Activated CD4-positive, alpha-beta T cell treated with anti-CD3 and anti-CD28 coated beads for 48 hours (primary cell): ENCODE data around the gene PRCP.
"Not testable (repeated sequence)": the region's sequence is repeated elsewhere in the genome, so short reads cannot be mapped to it uniquely, and the experiment has no call there.

Experiments used
- DNase-seq: peaks from one replicate; pipeline ENCODE4 v3.0.0-alpha.2; 2020

Gene PRCP

GRCh38 chr11:82900277-82901164 lies at the start of gene PRCP:
TSS of gene PRCP (minus strand) at chr11:82900430. CDS start at chr11:82900402, 28 bp downstream.
- DNase-seq = peak; percentile 96

GRCh38 chr11:82949352-82949751 lies 49.1 kb upstream of the PRCP start:
- DNase-seq = no peak

GRCh38 chr11:82945682-82946081 lies 45.5 kb upstream of the PRCP start:
- DNase-seq = no peak

GRCh38 chr11:82945041-82945440 lies 44.8 kb upstream of the PRCP start:
- DNase-seq = not testable (repeated sequence)

- DNase-seq = no peak
These were observed 44.0 kb upstream of the PRCP start for GRCh38 chr11:82944198-82944597.

- not testable (repeated sequence) for DNase-seq
These were observed 43.2 kb upstream of the PRCP start for GRCh38 chr11:82943430-82943829.

- DNase-seq = no peak
These were observed 42.1 kb upstream of the PRCP start for GRCh38 chr11:82942376-82942775.

GRCh38 chr11:82939456-82939855 lies 39.2 kb upstream of the PRCP start:
- no peak for DNase-seq

GRCh38 chr11:82937554-82937953 lies 37.3 kb upstream of the PRCP start:
- no peak for DNase-seq

- no peak for DNase-seq
These were observed 36.0 kb upstream of the PRCP start for GRCh38 chr11:82936261-82936660.

GRCh38 chr11:82932564-82932963 lies 32.3 kb upstream of the PRCP start:
- no peak for DNase-seq

- DNase-seq = no peak
These were observed 30.5 kb upstream of the PRCP start for GRCh38 chr11:82930734-82931133.

GRCh38 chr11:82930229-82930628 lies 30.0 kb upstream of the PRCP start:
- no peak for DNase-seq

GRCh38 chr11:82929121-82929520 lies 28.9 kb upstream of the PRCP start:
- no peak for DNase-seq

- DNase-seq = no peak
These were observed 27.1 kb upstream of the PRCP start for GRCh38 chr11:82927264-82927880.

- no peak for DNase-seq
These were observed 24.4 kb upstream of the PRCP start for GRCh38 chr11:82924522-82925224.

GRCh38 chr11:82922396-82923173 lies 22.4 kb upstream of the PRCP start:
- DNase-seq = not testable (repeated sequence)

- DNase-seq = not testable (repeated sequence)
These were observed 20.0 kb upstream of the PRCP start for GRCh38 chr11:82920227-82920626.

- not testable (repeated sequence) for DNase-seq
These were observed 19.6 kb upstream of the PRCP start for GRCh38 chr11:82919786-82920185.

GRCh38 chr11:82909015-82909640 lies 8.9 kb upstream of the PRCP start:
- DNase-seq = no peak

GRCh38 chr11:82908311-82908710 lies 8.1 kb upstream of the PRCP start:
- no peak for DNase-seq

GRCh38 chr11:82907371-82907770 lies 7.1 kb upstream of the PRCP start:
- no peak for DNase-seq
